OCI-M1 (cell line): Measurements from ENCODE around the gene NAALADL2.
"Not testable (repeated sequence)": the region's sequence is repeated elsewhere in the genome, so short reads cannot be mapped to it uniquely, and the experiment has no call there.

Experiments
- DNase-seq: peaks from one replicate; lab custom pipeline; 2025; lab: John Stamatoyannopoulos, UW

NAALADL2 gene

DNA sequence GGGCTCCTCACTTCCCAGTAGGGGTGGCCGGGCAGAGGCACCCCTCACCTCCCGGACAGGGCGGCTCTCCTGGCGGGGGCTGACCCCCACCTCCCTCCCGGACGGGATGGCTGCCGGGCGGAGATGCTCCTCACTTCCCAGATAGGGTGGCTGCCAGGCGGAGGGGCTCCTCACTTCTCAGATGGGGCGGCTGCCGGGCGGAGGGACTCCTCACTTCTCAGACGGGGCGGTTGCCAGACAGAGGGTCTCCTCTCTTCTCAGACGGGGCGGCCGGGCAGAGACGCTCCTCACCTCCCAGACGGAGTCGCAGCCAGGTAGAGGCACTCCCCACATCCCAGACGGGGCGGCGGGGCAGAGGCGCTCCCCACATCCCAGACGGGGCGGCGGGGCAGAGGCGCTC is 273.6 kb downstream of the NAALADL2 start:
- DNase-seq, result not testable (repeated sequence)

DNA sequence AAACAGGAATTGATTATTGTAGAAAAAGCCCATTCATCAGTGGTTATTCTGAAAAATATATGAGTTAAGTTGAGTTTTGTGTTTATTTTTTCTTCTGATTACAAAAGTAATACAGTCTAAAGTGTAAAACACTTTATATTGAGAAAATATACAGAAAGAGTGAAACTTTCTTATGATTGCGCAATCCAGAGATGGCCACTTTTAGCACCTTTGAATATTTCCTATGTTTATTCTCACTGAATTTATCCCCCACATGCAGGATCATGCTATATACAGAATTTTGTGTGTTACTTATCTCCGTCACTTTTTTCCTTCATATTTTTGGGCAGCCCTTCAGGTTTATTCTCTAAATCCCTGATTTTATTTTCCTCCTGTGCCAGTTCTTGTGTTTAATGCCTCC is 285.2 kb downstream of the NAALADL2 start:
- no peak for DNase-seq

DNA sequence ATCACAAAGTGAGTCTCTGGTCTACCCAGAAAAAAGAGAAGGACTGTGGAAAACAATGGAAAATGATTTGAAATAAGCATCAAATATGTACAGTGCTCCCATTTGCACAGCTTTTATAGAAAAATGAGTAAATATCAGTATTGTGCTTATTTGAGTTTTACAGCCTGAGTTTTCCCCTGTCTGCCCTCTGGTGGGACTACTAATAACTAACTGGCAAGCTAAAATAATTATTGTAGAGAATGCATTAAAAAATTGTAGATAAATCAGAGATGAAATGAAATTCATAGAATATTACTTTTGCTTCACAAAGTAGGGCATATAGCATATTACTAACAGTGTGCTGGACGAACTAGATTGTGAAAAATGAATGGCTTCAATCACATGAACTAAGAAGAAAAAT is 287.1 kb downstream of the NAALADL2 start:
- DNase-seq, result no peak

DNA sequence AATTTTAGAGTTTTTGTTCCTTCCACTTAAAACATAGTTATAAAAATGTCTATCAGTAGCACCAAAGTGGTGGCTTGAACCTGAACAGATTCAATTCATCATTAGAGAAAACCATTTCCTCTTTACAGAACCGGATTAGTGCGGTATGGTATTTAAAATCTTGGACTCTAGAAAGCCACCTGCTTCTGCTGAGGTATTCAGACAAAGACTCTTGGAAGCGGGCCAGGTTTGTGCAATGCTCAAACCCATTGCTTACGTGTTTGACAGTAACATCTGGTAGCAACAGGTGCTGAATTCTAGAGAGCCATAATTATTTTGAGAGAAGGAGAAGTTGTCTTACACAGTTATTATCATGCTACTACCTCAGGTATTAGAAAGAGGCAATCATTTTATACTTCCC is 290.5 kb downstream of the NAALADL2 start:
- no peak for DNase-seq

DNA sequence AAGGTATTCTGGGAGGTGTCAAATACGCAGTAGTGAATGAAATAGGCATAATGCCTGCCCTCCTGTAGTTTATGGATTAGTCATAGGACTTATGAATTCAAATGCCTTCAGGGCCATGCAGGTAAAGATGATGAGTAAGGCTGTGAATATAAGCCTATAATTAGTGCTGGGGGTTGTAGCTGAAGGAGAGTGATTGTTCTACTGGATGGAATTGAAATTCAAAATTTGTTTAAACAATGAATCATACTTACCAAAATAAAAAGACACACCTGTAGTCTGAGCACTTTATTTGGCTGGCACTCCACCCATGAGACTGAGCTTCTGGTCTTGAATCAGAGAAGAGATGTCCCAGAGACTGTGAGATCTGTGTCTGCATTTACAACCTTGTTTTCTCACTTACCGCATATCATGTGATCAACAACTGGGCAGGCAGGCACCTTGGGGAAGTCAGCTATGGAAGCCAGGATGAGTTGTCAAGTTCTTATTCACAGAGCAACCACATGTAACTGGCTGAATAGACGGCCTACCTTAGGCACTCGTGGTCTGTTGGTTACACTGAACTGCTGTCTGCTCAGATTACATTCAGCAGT is 291.8 kb downstream of the NAALADL2 start:
- peak; percentile 40 for DNase-seq

DNA sequence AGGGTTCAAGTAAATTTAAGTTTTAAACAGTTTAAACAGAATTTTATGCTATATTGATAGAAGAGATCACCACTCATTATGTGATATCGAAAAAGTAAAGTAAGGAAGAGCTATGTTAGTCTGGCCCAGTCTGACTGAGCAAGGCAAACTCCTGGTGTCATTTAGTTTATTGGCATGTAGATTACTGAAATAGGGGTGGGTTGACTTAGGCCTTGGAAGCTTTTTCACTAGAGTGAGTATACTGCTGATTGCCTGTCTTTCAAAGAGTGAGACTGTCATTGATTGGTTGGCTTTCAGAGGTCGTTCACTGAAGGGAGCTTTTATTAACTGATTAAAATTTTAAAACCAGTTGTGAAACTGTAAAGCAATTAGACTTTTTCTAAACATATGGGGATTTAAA is 294.5 kb downstream of the NAALADL2 start:
- no peak for DNase-seq

DNA sequence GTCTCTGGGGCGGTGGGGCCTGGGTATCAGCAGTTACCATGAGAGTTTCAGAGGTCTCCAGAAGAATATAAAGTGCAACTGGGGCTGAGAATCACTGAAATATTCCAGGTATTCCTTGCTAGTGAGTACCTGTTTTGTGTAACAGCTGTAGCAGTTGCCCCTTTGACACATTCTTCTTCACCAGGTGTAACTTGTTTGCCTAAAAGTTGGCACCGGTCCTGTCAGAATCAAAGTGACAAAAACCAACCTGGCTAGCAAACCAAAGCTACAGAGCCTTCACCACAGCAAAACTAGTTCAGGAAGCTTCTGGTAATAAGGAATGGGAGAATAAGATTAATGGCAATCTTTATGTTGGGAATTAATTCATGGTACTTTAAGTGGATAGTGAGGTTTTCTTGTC is 296.0 kb downstream of the NAALADL2 start:
- DNase-seq, result no peak

DNA sequence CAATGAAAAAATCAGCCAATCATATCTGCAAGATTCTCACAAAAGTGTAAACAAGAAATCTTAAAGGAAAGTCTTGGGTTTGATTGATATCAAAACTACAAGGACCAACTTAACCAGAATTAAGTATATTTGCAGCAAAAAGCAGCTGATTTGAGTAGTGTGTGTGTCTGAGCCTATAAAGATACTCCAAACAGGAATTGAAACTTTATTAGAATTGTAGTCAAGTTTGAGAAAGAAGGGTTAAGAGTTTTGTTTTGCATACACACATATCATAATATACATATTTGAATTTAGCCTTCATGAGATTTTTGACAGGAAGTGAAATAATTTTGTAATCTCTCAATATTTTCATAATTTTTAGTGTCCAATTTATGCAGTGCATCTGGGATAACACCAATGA is 300.1 kb downstream of the NAALADL2 start:
- no peak for DNase-seq

DNA sequence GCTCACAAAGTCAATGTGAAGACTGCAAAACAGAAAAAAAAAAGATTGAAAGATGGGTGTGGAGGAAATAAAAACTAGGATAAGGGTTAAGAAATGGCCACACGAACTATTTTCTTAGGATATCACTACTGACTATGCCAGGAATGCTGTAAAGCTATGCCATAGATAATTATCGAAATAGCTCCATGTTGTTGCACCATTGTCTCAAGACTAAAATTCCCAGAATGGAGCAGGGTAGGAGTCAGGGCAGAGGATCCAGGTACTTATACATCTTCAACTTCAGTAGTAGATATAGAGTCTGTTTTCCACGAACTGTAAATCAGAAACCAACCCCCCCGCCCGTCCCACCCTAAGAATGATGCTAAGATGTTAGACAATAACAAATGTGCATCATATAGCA is 302.2 kb downstream of the NAALADL2 start:
- DNase-seq, result no peak

DNA sequence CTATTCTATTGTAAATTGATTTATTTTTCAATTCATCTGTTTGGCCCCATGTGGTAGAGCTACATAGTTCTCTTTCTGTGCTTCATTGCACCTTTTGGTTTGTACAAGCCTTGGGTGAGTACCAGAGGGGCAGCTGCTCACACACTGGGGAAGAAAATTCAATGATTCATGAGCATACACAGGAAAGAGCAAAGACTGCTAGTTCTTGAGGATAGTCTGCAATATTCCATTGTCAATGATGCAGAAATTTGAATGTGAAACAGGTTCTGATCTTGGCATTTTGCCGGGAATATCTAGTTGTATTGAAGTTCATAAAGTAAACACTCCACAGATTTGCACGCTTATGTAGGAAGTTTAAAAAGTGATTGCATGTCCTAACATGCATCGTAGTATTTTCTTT is 304.6 kb downstream of the NAALADL2 start:
- no peak for DNase-seq

DNA sequence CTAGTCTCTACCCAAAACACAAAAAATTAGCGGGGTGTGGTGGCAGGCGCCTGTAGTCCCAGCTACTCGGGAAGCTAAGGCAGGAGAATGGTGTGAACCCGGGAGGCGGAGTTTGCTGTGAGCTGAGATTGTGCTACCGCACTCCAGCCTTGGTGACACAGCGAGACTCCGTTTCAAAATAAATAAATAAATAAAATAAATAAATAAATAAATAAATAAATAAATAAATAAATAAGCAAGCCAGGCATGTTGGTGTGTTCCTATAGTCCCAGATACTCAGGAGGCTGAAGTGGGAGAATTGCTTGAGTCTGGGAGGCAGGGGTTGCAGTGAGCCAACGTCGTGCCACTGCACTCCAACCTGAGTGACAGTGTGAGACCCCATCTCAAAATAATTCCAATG is 314.0 kb downstream of the NAALADL2 start:
- not testable (repeated sequence) for DNase-seq

DNA sequence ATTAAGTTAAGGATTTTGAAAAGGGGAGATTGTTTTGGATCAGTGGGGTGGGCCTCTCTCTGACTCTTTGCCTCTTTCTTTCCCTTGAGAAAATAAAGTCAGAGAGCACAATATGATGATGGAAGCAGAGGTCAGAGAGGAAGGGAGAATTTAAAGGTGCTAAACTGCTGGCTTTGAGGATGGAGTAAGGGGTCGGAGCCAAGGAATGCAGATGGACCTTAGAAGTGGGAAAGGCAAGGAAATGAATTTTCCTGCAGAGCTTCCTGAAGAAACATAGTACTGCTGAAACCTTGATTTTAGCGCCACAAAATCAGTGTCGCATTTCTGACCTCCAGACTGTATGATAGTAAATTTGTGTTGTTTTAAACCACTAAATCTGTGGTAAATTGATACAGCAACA is 317.4 kb downstream of the NAALADL2 start:
- no peak for DNase-seq

DNA sequence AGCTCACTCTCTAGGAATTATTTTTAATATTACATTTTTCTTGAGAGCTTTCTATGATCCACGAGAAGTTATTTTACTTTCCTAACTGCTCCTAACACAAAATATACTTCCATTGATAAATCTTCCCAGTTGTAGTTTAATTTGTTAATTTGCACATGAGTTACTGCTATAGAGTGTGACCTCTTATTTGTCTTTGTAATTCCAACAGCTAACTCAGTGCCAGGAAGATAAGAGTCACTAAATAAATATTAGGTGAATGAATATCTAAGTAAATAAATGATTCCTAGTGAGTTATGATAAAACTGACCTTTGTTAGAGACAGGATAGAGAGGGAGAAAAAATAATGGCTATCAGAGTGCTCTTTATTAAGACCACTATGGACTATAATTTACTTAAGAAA is 319.9 kb downstream of the NAALADL2 start:
- no peak for DNase-seq

DNA sequence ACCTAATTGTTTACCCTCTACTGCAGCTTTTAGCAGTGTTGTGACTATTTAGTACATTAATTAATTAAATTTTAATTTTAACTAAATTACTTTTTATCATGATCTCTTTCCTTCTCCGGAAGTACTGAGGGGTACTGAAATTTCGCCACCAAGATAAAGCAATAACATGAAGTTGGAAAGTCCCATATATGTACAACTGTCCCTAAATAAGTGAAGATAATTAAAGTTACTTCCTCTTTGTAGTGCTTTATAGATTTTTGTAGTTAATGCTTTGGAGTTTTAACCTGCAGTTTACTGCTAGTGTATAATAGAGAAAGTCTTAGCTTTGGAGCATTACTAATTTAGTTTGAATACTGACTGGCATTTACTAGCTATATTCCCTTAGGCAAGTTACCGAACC is 325.3 kb downstream of the NAALADL2 start:
- DNase-seq, result no peak

DNA sequence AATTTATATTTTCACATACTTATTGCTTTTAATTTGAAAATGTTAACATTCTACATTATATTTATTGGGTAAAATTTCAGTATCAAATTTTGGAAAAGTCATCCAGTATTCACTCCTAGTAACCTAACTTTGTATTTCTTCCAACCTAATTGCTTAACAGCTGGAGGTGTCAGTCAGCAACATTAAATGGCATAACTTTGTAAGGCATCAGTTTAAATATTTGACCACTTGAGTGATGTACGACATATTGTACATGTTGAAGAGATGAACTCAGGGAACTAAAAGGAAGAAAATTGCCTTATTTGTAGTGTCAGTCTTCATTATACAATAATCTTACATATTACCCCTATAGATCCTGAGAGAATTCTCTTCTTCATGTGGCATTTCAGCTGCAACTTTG is 326.8 kb downstream of the NAALADL2 start:
- DNase-seq, result no peak

DNA sequence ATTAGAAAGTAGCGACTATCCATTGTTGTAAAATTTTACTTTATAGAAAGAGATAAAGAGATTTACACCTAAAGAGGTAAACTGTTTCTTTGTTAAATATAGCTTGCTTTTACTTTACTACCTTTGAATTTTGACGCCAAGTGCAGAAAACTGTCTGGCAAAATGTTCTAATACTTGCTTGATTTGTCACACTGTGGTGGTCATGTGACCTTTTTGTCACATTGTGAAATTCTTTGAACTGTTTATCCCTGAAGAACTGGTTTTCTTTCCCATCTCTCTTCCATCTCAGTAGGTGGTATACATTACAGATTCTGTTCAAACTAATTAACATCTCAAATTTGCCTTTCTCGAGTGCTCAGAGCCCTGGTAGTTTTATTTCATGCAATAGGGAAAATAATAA is 327.4 kb downstream of the NAALADL2 start:
- no peak for DNase-seq

DNA sequence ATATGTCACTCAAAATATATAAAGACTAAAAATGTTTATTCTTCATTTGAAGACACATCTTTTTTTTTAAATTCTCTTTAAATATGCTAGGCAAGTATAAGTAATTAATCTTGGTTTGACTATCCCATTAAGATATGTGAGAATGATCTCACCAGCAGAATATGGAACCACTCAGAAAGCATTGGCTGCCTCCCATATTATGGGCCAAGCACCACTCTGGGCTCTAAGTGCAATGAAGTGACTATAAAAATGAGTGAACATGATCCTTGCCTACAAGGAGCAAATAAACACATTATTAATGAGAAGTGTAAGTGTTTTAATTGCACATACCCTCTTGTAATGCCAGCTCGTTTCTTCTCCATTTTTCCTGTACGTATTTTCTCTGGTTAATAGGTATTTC is 328.5 kb downstream of the NAALADL2 start:
- no peak for DNase-seq

DNA sequence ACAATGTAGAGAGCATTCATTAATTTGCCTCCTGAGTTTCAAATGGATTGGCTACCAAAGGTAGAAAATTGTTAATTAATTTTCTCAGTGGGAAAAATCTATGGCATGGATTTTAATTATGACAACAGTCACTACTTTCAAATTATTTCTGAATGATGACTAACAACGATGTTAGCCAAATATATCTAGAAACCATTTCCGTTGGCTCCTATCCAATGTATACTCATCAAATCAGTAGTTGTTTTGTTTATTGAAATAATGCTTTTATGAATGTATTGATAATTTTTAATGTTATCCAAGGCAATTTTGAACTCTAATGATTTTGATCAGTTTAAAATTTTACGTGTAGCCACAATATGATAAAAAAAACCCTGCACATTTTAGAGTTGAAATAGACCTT is 333.4 kb downstream of the NAALADL2 start:
- no peak for DNase-seq

DNA sequence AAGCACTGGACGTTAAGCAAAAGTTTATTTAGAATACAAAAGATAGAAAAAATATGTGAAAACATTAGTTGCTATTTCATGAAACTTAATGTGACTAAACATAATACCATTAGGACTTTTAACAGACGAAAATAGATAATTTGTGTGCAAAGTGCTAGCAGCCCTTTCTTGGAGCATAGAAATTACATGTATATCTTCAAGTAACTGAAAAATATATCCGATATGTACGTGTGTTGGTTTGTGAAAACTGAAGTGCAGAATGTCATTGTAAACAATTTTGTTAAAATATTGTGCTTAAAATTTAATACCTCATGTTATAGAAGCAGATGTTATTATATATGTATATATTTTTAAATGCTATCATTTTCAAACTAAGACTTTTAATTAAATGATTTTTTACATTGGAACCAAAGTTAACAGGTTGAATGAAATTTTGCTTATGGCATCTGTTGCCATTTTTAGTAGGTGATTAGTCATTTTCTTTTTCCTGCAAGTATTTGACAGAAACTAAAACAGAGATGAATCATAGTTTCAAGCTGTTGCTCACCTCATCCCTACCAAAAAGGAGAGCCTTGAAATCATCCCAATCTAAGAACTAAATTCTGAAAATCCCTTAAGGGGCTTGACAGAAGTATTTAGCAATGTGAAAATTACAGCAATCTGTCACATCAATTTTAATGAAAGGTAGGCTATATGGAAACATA is 334.8 kb downstream of the NAALADL2 start:
- DNase-seq, result no peak

DNA sequence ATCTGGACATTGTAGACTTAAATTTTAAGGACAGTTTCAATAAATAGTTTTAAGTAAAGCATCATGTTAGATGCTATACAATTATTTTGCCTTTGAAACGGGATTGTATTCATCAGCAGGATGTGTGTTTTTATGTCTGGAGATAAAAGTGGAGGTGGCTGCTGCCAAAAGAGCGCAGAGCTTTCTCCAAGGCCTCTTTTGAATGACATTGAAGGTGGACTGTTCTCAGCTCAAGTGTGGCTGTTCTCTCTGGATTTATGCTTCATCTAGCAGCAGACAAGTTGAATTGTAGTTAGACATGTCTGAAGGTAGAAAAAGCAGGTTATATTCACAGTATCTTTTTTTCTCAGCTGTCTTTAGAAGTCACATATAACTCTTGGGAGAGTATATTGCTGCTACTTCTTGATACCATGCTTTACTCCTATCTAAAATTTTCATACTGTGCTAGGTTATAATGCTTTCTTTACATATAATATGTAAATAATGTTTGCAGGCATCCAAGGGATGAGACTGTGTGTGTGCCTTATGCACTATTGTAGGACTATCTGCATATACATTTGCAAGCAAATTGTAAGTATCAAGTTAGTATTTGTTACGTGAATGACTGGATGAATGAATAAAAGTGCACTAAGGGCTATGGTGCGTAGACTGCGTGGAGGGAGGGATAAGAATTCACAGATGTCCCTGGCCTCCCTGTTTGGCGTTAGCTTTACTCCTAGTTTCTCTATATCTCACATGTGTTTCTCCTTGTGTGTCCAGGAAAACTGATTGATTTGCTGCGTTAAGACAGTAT is 340.1 kb downstream of the NAALADL2 start:
- DNase-seq, result no peak

DNA sequence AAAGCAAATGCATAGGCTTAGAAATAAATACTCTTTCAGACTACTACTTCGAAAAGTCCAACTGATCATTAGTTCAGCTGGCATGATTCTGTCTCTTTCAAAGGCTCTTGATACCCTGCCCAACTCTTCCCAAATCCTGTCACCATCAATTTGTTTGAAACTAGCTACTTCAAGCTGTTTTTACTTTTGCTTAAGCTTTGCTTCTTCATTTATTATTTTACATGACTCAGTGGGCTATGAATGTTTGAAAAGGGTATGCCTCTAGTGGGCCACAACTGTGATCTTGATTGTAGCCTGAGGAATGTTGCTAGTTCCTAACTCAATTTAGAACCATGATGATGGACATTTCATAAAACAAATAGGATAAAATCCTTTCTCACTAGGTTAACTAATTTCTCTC is 340.8 kb downstream of the NAALADL2 start:
- no peak for DNase-seq

DNA sequence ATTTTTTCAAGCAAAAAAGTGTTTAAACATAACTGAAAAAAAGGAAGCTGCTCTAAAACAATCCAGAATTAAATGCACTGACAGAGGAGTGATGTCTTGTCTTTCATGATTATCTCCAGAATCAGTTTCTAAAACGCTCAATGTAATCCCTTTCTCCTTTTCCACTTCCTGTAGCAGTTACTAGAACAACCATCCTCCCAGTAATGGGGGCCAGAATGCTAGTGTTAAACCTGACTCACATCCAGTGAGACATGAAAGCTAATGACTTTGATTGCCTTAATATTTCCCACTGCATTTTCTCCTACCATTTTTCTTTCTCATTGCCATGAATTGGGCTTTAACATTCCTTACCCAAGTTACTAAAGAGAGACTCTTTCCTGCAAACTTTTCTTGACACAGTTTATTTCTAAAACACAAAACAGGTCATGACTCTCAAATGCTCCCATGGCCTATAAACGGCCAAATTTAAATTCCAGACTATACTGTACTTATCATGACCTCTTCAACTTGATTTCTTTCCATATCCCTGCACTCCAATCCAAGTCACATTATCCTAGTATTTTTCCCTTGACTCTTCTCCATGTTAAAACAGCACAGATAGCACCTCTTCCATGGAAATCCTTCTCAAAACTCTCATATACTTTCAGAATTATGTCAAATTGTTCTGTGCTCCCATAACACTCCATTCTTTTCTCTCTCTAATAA is 341.4 kb downstream of the NAALADL2 start:
- DNase-seq, result peak; percentile 2

DNA sequence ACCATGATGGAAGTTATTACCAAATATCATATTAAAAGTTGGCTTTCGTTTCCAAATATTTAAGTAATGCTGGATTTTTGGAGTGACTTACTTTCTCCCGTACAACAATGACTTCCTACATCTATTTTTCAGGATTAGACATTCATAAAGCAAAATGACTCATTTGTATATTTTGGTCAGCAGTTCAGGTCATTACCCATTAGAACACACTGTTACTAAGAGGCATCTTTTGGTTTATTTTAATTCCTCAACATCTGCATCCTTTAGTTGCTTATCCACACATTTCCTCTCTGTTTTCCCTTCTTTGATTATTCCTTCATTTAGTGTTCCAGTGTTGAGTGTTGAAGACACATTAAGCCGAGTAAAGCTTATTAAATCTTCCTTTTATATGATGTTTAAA is 348.2 kb downstream of the NAALADL2 start:
- no peak for DNase-seq
